HepG2 (cell line): ENCODE data around the gene GRIK4. TPM values are rescaled to one million over a fixed set of nuclear protein-coding genes. Genes with fewer than 3 reads are reported as not detected.

Source experiments
- ATAC-seq: fragments of 200-7000 bp; cut with Tn5 transposase; 3 replicates; pipeline ENCODE4 v1.9.1; 2020; ENCODE audit warnings: mild to moderate bottlenecking, moderate library complexity
- BruUV-seq: library from RNA; stranded (reverse); fragments of 400-500 nt; replicated peaks from 2 replicates; lab custom pipeline; 2021; lab: Mats Ljungman, UMichigan
- CTCF ChIA-PET: fragments of 300-600 bp; formaldehyde crosslinking; extraction: SDS; loops from one replicate; lab custom pipeline; 2021; ENCODE audit warnings: low total read pairs, inconsistent platforms, low intra/inter-chr PET ratio; lab: Yijun Ruan, JAX
- POLR2A ChIA-PET: fragments of 350-600 bp; sonication (Branson Sonifier 250); formaldehyde crosslinking; loops from one replicate; lab custom pipeline; 2020; ENCODE audit warnings: antibody characterized with exemption, inconsistent platforms; lab: Yijun Ruan, JAX
- DNase-seq: peaks from one replicate; pipeline ENCODE4 v3.0.0-alpha.2; 2015; ENCODE audit warnings: low spot score
- FAIRE-seq: peaks from 3 replicates; lab custom pipeline; 2011; peaks lifted over from hg19 to GRCh38; lab: Jason Lieb, UNC
- H2AFZ ChIP-seq: one replicate; pipeline ENCODE4 v1.6.1; 2011; ENCODE audit warnings: low read length, inconsistent platforms
- H3K27ac ChIP-seq: fragments of 300-600 bp; 3 replicates; pipeline ENCODE4 v1.8.0; 2011; ENCODE audit warnings: mixed run types, mild to moderate bottlenecking, mixed read lengths, low read length, inconsistent platforms; ENCODE audit not compliant: insufficient read depth; ENCODE audit errors: extremely low read length
- H3K27me3 ChIP-seq, 2 experiments: fragments of 200-600 bp in 1 of 2; 2 replicates in 1 of 2; 3 replicates in 1 of 2; pipeline versions ENCODE4 v1.6.0 to v1.8.0; 2011; ENCODE audit warnings: low read length in 2 of 2, mild to moderate bottlenecking in 2 of 2, moderate library complexity in 2 of 2, inconsistent platforms in 1 of 2; ENCODE audit not compliant: insufficient read depth in 2 of 2, control insufficient read depth in 1 of 2
- H3K36me3 ChIP-seq, 2 experiments: fragments of 200-600 bp in 1 of 2; replicated peaks in 1 of 2; 2 replicates in 1 of 2; 3 replicates in 1 of 2; pipeline versions ENCODE4 v1.5.1 to v1.8.0; 2011; ENCODE audit warnings: low read length in 2 of 2, inconsistent platforms in 1 of 2; ENCODE audit not compliant: insufficient read depth in 2 of 2, control insufficient read depth in 1 of 2
- H3K4me1 ChIP-seq: 2 replicates; pipeline ENCODE4 v1.5.1; 2012; ENCODE audit warnings: low read length, inconsistent platforms; ENCODE audit not compliant: insufficient read depth
- H3K4me2 ChIP-seq: 2 replicates; pipeline ENCODE4 v1.6.0; 2011; ENCODE audit warnings: low read depth, low read length, inconsistent platforms
- H3K4me3 ChIP-seq, 3 experiments: fragments of 200-600 bp in 1 of 3; sonication (generic), shearing (Covaris generic) in 1 of 3; replicated peaks in 1 of 3; 2 replicates each; pipeline ENCODE4 v1.5.1; 2011 to 2016; ENCODE audit warnings: low read length in 3 of 3, inconsistent platforms in 2 of 3, low read depth in 2 of 3, mild to moderate bottlenecking in 2 of 3, control low read depth in 1 of 3, mixed read lengths in 1 of 3; ENCODE audit not compliant: insufficient read depth in 1 of 3
- H3K79me2 ChIP-seq: one replicate; pipeline ENCODE4 v1.6.1; 2011; ENCODE audit warnings: low read length, inconsistent platforms; ENCODE audit not compliant: insufficient read depth
- H3K9ac ChIP-seq: 2 replicates; pipeline ENCODE4 v1.6.0; 2011; ENCODE audit warnings: mild to moderate bottlenecking, low read depth, low read length, inconsistent platforms; ENCODE audit not compliant: insufficient read depth
- H3K9me3 ChIP-seq: 2 replicates; pipeline ENCODE4 v1.5.1; 2012; ENCODE audit warnings: mild to moderate bottlenecking, low read length
- H4K20me1 ChIP-seq: 2 replicates; pipeline ENCODE4 v1.6.0; 2011; ENCODE audit warnings: inconsistent platforms, mild to moderate bottlenecking, low read length, moderate library complexity; ENCODE audit not compliant: insufficient read depth
- FOXM1 ChIP-seq: sonication (generic); formaldehyde crosslinking; IDR thresholded peaks from 2 replicates; pipeline ENCODE4 v1.5.0; 2020; ENCODE audit warnings: missing genetic modification reagents
- GATAD2A ChIP-seq: IDR thresholded peaks from 2 replicates; pipeline ENCODE4 v1.6.1; 2016
- IKZF4 ChIP-seq: sonication (generic); formaldehyde crosslinking; IDR thresholded peaks from 2 replicates; pipeline ENCODE4 v1.5.1; 2020; ENCODE audit warnings: borderline replicate concordance, mild to moderate bottlenecking, low read depth, missing genetic modification reagents; ENCODE audit errors: not compliant biosample characterization
- MEF2D ChIP-seq: sonication (generic); formaldehyde crosslinking; IDR thresholded peaks from 2 replicates; pipeline ENCODE4 v1.5.1; 2020; ENCODE audit warnings: mild to moderate bottlenecking, missing genetic modification reagents
- RXRA ChIP-seq: sonication (generic); formaldehyde crosslinking; IDR thresholded peaks from 2 replicates; pipeline ENCODE4 v1.5.1; 2020; ENCODE audit warnings: missing genetic modification reagents
- SMC3 ChIP-seq: IDR thresholded peaks from 2 replicates; pipeline ENCODE4 v1.6.1; 2011; ENCODE audit warnings: low read length, improper control_type of control experiment
- ZBTB7B ChIP-seq: sonication (generic); formaldehyde crosslinking; IDR thresholded peaks from 2 replicates; pipeline ENCODE4 v1.4.0; 2020; ENCODE audit warnings: missing genetic modification reagents
- ZMYM2 ChIP-seq: sonication (generic); formaldehyde crosslinking; IDR thresholded peaks from 2 replicates; pipeline ENCODE4 v1.8.0; 2022; ENCODE audit warnings: mild to moderate bottlenecking, missing genetic modification reagents
- WGBS: methylation state at CpG from one replicate; pipeline ENCODE4 v1.1.6; 2017; ENCODE audit warnings: low lambda C conversion rate; 5-methylcytosine and 5-hydroxymethylcytosine counted together
- in situ Hi-C: cut with HindIII; loops from 2 replicates; pipeline ENCODE4 v1.10.0; 2017; ENCODE audit warnings: low pct_unique_long_range_greater_than_20kb; ENCODE audit not compliant: extremely low pct_ligation_motif_present
- intact Hi-C: fragments of 100-400 bp; cut with micrococcal nuclease; formaldehyde crosslinking; loops from one replicate; pipeline ENCODE4 v1.10.0; 2022; ENCODE audit not compliant: unreplicated experiment
- polyA plus RNA-seq, 8 experiments: library from polyadenylated mRNA; depleted of rRNA in 3 of 8; stranded (reverse) in 7 of 8; unstranded in 1 of 8; fragments of >200 nt; fragmentation: Illumina TruSeq in 4 of 8; extraction: Trizol in 4 of 8; gene quantifications; 2 replicates each; pipeline versions ENCODE4 v1.2.1 to v1.2.3, GENCODE V29; 2011 to 2016; ENCODE audit warnings: low read depth in 4 of 8, missing spikeins in 1 of 8, mixed read lengths in 1 of 8; ENCODE audit not compliant: insufficient read depth in 1 of 8
- total RNA-seq, 5 experiments: library from RNA; depleted of rRNA; stranded (reverse); fragments of >200 nt; fragmentation: Illumina TruSeq; extraction: Trizol; gene quantifications; 2 replicates each; pipeline ENCODE4 v1.2.3, GENCODE V29; 2016; ENCODE audit warnings: low read depth in 1 of 5
- TF ChIP-seq, protein P1 (sequence below): sonication (generic); formaldehyde crosslinking; conservative IDR thresholded peaks from 2 replicates; pipeline ENCODE4 v1.4.0; 2020; ENCODE audit warnings: missing genetic modification reagents
- TF ChIP-seq, protein P2 (sequence below): sonication (generic); formaldehyde crosslinking; IDR thresholded peaks from 2 replicates; pipeline ENCODE4 v1.4.0; 2020; ENCODE audit warnings: mild to moderate bottlenecking, missing genetic modification reagents, borderline replicate concordance

GRIK4 gene
- total and polyA plus RNA-seq, 2 of the 13 experiments (the other 11 are each of a cell fraction or from before 2014, with no cell fraction given), result 0.04 to 0.07 TPM

DNA sequence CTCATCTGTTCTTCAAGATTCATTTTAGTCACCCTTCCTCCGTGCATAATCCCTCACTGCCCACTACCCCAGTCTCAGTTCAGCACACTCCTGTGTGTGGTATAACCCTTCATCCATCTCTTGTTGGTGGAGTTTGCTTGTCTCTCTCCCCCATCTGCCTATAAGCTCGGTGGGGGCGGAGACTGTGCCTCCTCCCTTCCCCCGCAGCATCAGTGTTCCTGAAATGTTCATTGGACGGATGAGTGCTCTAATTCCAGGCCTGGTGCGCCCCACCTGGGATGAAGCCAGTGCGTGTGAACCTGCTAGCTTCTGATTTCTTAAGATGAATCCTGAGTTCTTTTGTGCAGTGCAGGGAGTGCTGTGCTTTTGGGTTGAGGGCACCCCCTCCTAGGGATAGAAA lies 100.0 kb downstream of the GRIK4 start:
- FAIRE-seq (no peak), DNase-seq (no peak), ATAC-seq (no peak)
- no peaks in the 10 kb centered on the region for H3K36me3 ChIP-seq
- in situ Hi-C loops (no loop called here), intact Hi-C loops (no loop called here)
- no peaks in the 10 kb centered on the region for H3K9me3 ChIP-seq
- H2AFZ ChIP-seq, result no peak overlapping the region
- no peaks in the 10 kb centered on the region for H3K79me2 ChIP-seq
- WGBS, result 58% methylated on average over 6 of the region's 7 CpGs
- peaks cover 1 to 4% of the 10 kb centered on the region in 2 experiments; a peak in 3 of 5 replicates for H3K27me3 ChIP-seq
- TF ChIP-seq RXRA (no peak), ZBTB7B (CRISPR knock-in tag) (no peak), IKZF4 (CRISPR knock-in tag) (no peak), MEF2D (CRISPR knock-in tag) (no peak), ZMYM2 (no peak)
- ChIA-PET POLR2A (no interaction called here), CTCF (no interaction called here)
- no peaks in the 10 kb centered on the region for H4K20me1 ChIP-seq
- peaks cover 13% of the 10 kb centered on the region for H3K4me1 ChIP-seq
- no peak overlapping the region for H3K9ac ChIP-seq
- no peak overlapping the region for H3K4me2 ChIP-seq
- no TSS peak for BruUV-seq
- no peak overlapping the region for H3K4me3 ChIP-seq
- H3K27ac ChIP-seq, result no peak overlapping the region

DNA sequence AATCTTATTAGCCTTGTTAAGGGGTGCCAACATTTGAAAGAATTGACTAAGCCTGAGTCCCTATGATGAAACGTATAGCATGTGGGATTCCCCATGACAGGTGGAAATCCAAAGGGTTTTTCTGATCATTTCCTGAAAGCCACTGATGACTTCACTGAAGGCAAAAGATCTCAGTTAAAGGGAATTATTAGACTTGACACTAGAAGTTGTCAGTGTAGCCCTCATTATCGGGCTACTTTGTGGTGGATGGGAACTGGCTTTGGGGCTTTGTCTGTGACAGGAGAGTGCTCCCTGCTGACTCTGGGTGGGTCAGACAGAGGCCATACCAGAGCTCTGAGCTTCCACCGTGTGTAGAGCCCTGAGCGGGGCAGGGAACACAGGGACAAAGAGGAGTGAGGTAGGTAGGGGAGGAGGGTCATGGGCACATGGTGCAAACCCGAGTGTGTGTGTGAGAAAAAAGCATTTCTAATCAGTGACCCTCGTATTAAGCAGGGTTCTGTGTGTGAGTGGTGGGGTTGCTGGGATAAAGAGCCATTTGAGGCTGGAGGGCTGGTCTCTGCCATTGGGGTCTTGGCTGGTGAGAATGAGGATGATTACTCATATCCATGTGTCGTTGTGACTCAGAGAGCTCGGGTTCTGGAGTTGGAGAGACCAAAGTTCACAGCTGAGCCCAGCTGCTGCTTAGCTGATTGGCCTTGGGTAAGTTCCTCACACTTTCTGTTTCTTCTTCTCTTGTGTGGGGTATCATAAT lies 101.1 kb downstream of the GRIK4 start:
- Histone ChIP-seq H3K9ac (no peak overlapping the region), H3K36me3 (no peaks in the 10 kb centered on the region), H4K20me1 (no peaks in the 10 kb centered on the region), H3K4me3 (no peak overlapping the region), H3K4me1 (peaks cover 13% of the 10 kb centered on the region), H3K79me2 (no peaks in the 10 kb centered on the region), H3K27ac (no peak overlapping the region), H3K27me3 (peaks cover 0 to 4% of the 10 kb centered on the region in 2 experiments; a peak in 2 of 5 replicates), H2AFZ (peak overlapping the region; percentile 2), H3K4me2 (peak overlapping the region; percentile 37), H3K9me3 (peaks cover 2% of the 10 kb centered on the region; the same call in 1 of the 2 replicates)
- in situ Hi-C loops (no loop called here), intact Hi-C loops (no loop called here)
- ChIA-PET CTCF (no interaction called here), POLR2A (no interaction called here)
- BruUV-seq, result no TSS peak
- ATAC-seq (peak; percentile 75), DNase-seq (peak; percentile 45), FAIRE-seq (no peak)
- 17% methylated on average over 8 of the region's 8 CpGs for WGBS
- TF ChIP-seq, protein P1, sequence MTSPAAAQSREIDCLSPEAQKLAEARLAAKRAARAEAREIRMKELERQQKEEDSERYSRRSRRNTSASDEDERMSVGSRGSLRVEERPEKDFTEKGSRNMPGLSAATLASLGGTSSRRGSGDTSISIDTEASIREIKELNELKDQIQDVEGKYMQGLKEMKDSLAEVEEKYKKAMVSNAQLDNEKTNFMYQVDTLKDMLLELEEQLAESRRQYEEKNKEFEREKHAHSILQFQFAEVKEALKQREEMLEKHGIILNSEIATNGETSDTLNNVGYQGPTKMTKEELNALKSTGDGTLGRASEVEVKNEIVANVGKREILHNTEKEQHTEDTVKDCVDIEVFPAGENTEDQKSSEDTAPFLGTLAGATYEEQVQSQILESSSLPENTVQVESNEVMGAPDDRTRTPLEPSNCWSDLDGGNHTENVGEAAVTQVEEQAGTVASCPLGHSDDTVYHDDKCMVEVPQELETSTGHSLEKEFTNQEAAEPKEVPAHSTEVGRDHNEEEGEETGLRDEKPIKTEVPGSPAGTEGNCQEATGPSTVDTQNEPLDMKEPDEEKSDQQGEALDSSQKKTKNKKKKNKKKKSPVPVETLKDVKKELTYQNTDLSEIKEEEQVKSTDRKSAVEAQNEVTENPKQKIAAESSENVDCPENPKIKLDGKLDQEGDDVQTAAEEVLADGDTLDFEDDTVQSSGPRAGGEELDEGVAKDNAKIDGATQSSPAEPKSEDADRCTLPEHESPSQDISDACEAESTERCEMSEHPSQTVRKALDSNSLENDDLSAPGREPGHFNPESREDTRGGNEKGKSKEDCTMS (CRISPR knock-in tag), result no peak
- TF ChIP-seq, protein P2, sequence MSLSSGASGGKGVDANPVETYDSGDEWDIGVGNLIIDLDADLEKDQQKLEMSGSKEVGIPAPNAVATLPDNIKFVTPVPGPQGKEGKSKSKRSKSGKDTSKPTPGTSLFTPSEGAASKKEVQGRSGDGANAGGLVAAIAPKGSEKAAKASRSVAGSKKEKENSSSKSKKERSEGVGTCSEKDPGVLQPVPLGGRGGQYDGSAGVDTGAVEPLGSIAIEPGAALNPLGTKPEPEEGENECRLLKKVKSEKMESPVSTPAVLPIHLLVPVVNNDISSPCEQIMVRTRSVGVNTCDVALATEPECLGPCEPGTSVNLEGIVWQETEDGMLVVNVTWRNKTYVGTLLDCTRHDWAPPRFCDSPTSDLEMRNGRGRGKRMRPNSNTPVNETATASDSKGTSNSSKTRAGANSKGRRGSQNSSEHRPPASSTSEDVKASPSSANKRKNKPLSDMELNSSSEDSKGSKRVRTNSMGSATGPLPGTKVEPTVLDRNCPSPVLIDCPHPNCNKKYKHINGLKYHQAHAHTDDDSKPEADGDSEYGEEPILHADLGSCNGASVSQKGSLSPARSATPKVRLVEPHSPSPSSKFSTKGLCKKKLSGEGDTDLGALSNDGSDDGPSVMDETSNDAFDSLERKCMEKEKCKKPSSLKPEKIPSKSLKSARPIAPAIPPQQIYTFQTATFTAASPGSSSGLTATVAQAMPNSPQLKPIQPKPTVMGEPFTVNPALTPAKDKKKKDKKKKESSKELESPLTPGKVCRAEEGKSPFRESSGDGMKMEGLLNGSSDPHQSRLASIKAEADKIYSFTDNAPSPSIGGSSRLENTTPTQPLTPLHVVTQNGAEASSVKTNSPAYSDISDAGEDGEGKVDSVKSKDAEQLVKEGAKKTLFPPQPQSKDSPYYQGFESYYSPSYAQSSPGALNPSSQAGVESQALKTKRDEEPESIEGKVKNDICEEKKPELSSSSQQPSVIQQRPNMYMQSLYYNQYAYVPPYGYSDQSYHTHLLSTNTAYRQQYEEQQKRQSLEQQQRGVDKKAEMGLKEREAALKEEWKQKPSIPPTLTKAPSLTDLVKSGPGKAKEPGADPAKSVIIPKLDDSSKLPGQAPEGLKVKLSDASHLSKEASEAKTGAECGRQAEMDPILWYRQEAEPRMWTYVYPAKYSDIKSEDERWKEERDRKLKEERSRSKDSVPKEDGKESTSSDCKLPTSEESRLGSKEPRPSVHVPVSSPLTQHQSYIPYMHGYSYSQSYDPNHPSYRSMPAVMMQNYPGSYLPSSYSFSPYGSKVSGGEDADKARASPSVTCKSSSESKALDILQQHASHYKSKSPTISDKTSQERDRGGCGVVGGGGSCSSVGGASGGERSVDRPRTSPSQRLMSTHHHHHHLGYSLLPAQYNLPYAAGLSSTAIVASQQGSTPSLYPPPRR, result no peak
- no peak for TF ChIP-seq SMC3
- TF ChIP-seq FOXM1 (CRISPR knock-in tag), result no peak
- TF ChIP-seq GATAD2A (CRISPR knock-in tag), result 0 out of 2 replicates have a peak, but pooled peaks have one; percentile 24
